HCEC 1CT (cell line): ENCODE data around the gene GSTP1.
"Not testable (repeated sequence)": the region's sequence is repeated elsewhere in the genome, so short reads cannot be mapped to it uniquely, and the experiment has no call there.

ENCODE experiments used
- DNase-seq: peaks from one replicate; pipeline ENCODE4 v3.0.0-alpha.2; 2017

Gene GSTP1

DNA sequence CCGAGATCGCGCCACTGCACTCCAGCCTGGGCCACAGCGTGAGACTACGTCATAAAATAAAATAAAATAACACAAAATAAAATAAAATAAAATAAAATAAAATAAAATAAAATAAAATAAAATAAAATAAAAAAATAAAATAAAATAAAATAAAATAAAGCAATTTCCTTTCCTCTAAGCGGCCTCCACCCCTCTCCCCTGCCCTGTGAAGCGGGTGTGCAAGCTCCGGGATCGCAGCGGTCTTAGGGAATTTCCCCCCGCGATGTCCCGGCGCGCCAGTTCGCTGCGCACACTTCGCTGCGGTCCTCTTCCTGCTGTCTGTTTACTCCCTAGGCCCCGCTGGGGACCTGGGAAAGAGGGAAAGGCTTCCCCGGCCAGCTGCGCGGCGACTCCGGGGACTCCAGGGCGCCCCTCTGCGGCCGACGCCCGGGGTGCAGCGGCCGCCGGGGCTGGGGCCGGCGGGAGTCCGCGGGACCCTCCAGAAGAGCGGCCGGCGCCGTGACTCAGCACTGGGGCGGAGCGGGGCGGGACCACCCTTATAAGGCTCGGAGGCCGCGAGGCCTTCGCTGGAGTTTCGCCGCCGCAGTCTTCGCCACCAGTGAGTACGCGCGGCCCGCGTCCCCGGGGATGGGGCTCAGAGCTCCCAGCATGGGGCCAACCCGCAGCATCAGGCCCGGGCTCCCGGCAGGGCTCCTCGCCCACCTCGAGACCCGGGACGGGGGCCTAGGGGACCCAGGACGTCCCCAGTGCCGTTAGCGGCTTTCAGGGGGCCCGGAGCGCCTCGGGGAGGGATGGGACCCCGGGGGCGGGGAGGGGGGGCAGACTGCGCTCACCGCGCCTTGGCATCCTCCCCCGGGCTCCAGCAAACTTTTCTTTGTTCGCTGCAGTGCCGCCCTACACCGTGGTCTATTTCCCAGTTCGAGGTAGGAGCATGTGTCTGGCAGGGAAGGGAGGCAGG lies at the start of gene GSTP1:
Gene GSTP1 (plus strand): TSS at position 566 of the 958 bp plus-strand sequence. CDS start 32 bp downstream, at position 598.
- peak; percentile 90 for DNase-seq

DNA sequence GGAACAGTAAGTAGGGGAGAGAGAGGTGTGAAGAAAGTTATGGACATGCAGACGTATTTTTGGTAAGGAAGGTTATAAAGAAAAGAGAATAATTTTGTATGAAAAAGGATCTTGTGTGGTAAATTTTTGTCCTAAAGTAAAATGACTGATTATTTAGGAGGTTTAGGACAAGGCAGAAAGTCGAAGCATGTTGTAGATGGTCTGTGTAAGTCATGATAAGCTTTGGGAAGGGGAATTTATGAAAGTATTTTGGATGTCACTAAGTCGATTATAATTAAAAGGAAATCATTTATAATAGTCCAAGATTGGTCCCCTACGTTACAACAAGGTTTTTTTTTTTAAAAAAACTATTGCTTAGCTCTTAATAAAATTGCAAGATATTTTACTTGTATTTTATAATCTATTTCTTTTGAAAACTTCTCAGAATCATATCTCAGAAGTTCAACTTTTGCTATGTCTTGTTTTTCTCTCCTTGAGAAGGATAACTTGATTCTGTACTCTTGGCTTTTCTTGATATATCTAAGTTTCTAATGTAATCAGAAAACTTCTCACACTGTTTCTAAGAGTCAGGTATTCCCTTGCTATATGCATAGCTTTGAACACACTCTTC lies 49.4 kb upstream of the GSTP1 start:
- DNase-seq, result no peak

DNA sequence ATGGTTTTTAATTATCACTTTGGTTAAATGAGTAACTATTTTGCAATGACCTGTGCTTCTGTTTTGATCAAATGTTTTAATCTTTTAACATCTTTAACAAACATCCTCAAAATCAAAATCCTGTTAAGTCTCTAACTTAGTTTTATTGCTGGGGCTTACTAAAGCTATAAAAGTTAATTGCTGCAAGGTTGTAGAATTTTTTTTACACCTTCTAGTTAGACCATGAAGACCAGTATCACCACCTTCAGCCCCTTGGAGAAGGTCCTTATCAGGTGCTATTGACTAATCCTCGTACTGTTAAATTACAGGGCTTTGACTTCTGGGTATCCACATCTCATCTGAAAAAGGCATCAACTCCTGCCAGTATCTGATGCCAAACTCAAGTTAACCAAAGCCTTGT lies 48.1 kb upstream of the GSTP1 start:
- DNase-seq, result no peak

DNA sequence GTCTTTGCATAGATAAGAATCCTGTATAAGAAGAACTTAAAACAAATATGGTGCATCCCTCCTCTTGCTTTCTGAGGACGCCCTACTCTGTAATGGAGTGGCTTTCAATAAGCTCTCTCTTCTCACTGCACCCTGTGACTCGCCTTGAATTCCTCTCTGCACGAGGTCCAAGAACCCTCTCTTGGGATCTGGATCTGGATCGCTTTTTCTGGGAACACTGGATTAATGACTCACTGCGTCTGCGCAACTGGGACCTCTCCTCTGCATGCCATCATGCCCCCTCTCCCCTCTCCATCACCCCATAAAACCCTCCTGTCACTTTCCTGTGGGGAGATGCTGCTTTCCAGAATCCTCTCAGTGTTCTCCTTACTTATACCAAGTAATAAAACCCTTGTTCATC lies 45.3 kb upstream of the GSTP1 start:
- DNase-seq, result no peak

DNA sequence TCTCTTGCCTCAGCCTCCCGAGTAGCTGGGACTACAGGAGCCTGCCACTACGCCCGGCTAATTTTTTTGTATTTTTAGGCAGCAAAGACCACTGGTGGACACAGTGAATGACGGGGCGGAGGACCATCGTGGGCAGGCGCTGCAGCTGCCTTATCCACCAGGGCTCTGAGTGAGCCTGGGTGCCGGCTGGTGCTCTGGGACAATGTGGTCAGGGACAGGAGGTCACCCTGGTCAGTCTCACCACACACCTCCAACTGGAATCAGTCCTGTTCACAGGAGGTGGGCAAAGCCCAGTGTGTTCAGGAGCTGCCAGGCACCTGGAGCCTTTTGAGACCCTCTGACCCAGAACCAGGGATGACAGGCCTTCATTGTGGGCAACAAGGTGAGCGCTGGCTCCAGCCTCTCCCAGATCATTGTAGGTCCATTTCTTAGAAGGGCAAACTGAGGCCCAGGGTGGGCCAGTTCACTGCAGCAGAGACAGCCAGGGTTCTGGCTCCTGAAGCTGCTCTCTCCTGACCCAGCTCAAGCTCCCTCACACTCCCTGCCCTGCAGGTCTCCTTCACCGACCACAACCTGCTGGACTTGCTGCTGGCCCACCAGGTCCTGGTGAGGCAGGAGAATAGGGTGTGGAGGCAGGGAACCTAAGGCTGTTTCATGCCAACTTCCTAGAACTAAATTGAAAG lies 44.6 kb upstream of the GSTP1 start:
- no peak for DNase-seq

DNA sequence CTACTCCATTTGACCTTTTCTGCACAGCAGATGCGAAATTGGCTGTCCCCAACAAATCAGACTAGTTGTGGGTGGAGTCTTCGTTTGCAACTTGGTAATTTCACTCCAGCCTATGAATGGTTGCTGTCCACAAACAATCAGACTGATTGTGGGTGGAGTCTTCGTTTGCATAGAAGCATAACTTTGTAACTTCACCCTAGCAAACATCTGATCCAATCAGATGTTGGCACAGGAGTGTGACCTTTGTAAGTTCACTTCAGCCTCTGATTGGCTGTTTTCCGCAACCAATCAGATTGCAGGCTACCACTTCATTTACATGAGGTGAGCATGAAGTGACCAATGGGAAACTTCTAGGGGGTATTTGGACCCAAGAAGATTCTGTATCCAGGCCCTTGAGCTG lies 44.1 kb upstream of the GSTP1 start:
- no peak for DNase-seq

DNA sequence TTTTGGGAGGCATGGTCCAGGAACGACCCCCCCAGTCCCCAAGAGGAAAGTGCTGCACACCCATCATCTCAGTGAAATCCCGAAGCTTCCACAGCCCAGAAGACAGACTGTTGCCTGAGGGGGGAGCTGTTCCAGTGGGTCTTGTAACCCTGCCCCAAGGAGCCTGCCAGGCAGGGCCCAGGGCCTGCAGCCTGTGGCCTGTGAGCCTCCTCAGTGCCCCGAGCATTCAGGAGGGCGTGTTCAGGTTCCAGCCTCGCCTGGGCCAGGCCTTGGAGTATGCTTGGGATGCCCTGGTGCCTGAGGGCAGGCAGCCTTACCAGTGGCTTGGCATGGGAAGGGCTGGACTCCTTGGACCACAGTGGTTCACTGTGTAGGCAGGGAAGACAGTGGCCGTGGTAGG lies 42.4 kb upstream of the GSTP1 start:
- no peak for DNase-seq

DNA sequence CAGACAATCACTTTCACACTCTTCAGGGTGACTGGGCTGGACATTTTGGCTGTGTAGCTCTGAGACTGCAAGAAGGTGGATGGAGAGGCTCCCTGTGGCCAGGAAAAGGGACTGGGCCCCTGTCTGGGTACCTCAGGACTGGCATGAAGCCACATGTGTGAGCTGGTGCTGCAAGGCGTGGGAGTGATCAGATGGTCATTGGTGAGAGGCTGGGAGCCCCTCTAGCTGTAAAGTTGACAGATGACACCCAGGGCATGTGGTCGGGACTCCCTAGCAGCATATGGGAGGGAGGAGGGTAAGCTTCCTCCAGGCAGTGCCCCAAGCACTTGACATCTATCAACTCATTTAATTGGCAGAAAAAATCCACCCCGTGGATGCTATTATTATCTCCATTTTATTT lies 41.4 kb upstream of the GSTP1 start:
- no peak for DNase-seq

DNA sequence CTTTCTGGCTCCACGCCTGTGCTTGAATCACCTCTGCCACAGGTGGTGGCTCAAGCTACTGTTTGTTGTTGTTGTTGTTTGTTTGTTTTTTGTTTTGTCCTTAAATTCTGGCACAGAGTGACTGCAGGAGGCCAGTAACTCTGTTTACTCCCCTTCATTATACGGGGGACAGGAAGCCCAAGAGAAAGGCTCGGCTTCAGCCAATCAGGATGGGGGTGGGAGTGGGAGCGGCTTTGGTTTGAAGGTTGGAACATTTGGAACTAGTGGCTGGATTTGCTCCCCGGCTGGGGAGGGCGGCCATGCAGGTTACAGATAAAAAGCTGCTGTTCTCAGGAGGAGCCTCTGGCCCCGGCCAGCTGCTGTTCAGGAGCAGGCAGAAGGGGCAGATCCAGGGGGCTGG lies 40.6 kb upstream of the GSTP1 start:
- no peak for DNase-seq

DNA sequence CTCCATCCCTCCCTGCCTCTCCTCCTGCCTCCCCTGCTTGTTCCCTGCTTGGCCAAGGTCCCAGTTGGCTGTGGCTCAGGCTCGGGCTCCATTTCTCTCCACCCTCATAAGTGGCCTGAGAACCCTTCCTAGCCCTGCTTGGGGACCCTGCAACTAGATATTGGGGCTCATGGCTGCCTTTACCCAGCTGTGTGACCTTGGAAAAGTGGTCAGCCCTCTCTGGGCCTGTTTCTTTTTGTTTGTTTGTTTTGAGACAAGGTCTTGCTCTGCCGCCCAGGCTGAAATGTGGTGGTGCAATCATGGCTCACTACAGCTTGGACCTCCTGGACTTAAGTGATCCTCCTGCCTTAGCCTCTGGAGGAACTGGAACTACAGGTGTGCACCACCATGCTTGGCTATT lies 40.0 kb upstream of the GSTP1 start:
- no peak for DNase-seq

DNA sequence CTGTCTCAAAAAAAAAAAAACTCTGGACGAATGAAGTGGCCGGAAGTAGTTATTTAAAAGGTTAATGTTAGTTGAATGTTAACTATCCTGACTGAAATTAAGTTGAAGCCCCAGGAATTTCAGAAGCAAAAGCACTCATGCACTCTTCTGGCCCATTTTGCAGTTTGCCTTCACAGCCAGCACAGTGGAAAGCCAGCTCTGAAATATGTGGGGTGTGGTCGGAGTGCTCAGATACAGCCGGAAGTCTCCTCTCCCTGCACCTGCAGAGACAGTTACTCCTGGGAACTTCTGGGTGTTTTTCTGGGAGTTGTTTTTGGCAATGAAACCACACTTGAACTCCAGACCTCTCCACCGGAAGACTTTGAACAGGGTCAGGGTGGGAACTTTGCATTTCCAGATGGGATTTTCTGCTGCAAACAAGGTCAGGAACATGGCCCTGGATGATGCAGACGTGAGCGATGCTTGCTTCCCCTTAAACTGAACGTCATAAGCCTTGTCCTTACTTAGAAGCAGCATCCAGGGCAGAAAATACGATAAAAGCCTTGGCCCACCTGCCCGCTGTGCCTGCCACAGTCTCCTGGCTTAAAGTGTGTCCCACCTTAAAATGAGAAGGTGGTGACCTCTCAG lies 38.9 kb upstream of the GSTP1 start:
- DNase-seq, result no peak

DNA sequence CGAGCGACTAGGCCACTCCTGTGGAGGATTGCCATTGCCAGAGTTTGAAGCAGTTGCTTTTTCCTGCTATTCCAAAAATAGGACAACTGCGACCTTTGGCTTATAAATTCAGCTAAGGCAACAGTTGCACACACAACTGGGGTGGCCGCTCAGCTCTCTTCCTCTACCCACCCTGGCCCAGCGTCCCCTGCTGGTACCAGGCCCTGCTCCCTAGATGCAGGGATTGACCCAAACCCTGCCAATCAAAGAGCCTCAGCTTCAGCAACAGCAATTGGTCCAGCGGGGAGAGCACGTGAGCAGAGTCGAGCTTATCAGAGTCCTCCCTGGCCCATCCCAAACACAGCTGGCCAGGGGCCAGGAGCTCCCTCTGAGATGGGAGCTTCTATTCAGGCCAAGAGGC lies 38.3 kb upstream of the GSTP1 start:
- no peak for DNase-seq

DNA sequence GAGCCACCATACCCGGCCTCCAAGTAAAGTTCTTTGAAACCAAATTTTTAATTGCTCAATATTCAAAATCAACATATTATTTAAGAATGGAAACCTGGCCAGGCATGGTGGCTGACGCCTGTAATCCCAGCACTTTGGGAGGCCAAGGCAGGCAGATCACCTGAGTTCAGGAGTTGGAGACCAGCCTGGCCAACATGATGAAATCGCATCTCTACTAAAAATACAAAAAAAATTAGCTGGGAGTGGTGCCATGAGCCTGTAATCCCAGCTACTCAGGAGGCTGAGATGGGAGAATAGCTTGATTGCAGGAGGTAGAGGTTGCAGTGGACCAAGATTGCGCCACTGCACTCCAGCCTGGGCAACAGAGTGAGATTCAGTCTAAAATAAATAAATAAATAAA lies 35.5 kb upstream of the GSTP1 start:
- DNase-seq, result not testable (repeated sequence)

DNA sequence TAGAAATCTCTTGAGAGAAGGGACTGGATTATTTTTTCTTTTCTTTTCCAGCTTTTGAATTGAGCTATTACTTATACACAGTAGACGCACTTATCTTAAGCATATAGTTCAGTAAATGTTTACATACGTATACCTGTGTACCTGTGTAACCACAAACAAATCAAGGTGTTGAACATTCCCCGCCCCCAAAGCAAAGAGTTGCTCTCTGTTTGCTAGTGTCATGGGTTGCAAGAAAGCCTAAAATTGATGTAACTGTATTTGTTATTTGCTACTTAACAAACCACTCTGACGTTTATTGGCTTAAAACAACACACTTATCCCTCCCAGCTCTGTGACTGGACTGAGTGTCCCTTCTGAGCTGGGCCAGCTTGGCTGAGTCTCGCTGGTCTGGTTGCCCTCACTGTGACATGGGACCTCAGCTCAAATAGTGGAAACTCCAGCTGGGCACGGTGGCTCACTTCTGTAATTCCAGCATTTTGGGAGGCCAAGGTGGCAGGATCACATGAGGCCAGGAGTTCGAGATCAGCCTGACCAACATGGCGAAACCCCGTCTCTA lies 35.0 kb upstream of the GSTP1 start:
- no peak for DNase-seq

DNA sequence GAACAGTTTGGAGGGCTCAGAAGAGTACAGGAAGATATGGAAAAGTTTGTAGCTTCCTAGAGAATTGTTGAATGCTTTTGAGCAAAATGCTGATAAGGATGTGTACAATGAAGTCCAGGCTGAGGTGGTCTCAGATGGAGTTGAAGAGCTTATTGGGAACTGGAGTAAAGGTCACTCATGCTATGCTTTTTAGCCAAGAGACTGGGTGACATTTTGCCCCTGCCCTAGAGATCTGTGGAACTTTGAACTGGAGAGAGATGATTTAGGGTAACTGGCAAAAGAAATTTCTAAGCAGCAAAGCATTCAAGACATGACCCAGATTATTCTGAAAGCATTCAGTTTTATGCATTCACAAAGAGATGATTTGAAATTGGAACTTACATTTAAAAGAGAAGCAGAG lies 32.5 kb upstream of the GSTP1 start:
- DNase-seq, result no peak

DNA sequence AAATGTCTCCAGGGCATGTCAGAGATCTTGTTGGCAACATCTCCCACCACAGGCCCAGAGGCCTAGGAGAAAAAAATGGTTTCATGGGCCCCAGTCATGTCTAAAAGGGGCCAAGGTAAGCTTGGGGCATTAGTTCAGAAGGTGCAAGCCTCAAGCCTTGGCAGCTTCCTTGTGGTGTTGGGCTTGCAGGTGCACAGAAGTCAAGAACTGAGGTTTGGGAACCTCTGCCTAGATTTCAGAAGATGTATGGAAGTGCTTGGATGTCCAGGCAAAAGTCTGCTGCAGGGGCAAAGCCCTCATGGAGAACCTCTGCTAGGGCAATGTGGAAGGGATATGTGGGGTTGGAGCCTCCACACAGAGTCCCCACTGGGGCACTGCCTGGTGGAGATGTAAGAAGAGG lies 31.9 kb upstream of the GSTP1 start:
- not testable (repeated sequence) for DNase-seq

DNA sequence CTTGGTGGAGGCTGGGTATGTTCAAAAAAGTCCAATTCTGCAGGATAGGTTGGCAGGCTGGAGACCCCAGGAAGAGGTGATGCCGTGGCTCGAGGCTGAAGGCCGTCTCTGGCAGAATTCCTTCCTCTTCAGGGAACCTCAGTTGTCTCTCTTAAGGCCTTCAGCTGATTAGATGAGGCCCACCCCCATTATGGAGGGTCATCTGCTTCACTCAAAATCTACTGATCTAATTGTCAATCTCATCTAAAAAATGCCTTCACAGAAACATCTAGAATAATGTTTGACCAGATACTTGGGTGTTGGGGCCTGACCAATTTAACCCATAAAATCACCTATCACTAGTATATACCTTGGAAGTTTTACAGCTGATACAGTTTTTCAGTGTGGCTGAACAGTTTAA lies 27.4 kb upstream of the GSTP1 start:
- DNase-seq, result no peak

DNA sequence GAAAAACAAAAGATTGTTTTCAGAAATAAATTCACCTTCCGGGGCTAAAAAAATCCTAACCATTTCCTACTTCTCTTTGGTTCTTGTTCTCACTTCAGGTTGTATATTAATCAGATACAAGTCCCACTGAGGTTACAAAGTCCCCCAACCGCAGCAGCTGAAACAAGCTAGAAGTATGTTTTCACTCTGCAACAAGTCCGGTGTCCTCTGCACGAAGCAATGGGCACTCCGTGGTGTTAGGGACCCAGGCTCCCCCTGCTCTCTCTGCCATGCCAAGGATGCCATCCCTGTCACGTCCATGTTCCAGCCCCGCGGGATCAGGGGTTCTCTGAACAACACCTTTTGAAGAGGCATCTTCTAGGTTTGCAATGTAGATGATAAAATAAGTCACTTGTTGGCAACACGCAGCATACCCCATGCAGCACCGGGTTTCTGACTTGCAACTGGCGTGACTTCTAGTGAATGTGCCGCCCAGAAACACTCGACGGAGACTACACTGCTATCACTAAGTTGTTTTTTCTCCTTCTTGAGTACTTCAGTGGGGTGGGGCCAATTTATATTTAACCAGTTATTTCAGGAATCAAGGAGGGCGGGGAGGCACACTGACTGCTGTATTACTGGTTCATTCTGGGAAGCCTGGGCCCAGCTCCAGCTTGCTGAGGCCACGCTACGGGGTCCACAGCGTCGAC lies 25.4 kb upstream of the GSTP1 start:
- no peak for DNase-seq

DNA sequence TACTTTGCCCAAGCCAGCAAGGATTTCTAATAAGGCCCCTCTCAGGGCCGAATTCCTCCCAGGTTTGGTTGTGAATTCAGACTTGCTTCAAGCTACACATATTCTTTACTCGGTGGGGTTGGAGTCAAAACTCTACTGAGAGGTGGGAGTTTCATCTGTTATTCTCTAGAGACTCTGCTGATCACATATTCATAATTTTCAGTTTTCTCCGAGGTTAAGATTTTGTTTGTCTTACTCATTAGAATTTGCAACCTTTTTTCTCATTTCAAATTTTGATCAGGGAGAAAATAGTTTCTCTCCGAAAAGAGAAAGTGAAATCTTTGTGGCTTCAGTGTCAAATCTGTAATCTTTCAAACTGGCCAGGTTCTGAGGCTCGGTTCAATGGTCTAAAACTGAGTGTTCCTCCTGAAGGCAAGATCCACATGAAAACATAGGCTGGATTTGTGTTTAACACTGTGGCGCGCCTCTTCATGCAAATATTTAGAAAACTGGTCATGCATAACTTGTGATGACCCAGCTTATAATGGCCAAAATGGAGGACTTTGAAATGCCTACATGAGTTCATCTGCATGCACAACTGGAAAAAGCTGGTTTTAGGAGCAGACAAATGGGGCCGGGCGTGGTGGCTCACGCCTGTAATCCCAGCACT lies 21.5 kb upstream of the GSTP1 start:
- no peak for DNase-seq

DNA sequence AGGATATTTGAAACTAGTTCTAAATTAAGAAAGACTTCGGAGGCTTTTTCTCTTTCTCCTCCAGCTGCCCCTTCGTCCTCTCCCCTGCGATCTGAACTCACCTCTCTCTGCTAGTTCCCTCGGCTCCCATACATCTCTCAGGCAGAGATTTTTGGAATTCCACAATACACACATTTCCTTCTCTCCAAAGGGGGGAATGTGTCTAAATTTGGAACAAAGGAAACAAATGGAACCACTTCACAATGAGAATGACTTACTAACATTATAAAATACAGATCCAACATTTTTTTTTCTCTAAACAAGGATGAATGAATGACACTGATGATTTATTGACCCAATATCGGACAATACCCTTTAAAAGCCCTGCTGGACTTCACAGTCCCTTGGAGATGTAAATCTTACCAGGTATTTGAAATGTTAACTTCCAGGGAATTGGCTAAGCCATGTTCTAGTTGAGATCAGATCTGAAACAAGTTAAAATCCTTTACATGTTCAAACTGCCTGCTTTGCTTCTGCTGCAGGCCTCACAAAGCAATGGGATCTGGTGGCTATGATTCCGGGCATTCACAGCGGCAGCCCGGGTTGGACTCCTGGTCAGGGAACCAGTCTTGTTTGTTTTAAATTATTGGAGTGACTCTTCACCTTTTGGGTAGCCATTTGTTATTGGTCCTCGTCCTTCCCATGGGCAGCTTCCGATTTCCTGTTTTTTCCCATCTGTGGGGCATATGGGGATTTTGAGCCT lies 20.5 kb upstream of the GSTP1 start:
- no peak for DNase-seq

DNA sequence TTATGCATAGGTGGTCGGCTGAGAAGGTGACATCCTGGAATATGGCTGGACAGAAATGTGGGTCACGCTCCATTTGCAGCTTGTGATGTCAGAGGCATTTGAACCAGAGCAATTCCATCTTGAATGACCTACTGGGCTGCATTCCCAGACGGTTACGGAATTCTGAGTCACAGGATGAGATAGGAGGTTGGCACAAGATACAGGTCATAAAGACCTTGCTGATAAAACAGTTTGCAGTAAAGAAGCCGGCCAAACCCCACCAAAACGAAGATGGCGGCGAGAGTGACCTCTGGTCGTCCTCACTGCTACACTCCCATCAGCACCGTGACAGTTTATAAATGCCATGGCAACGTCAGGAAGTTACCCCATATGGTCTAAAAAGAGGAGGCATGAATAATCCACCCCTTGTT lies 19.9 kb upstream of the GSTP1 start:
- DNase-seq, result peak; percentile 80
